ACC112 (cell line): ENCODE results near the gene IL17RC.
"Not testable (repeated sequence)": the region's sequence is repeated elsewhere in the genome, so short reads cannot be mapped to it uniquely, and the experiment has no call there.

Experiments used
- H2AFZ ChIP-seq: fragments of 200-600 bp; sonication (generic); one replicate; pipeline ENCODE4 v1.6.0; 2017; ENCODE audit warnings: antibody characterized with exemption, low read length; ENCODE audit not compliant: unreplicated experiment
- H3K27ac ChIP-seq: fragments of 200-600 bp; sonication (generic); 2 replicates; pipeline ENCODE4 v1.5.1; 2014; ENCODE audit warnings: low read depth, mild to moderate bottlenecking, antibody characterized with exemption, low read length, moderate library complexity
- H3K27me3 ChIP-seq: fragments of 200-600 bp; sonication (generic); 2 replicates; pipeline ENCODE4 v1.6.1; 2014; ENCODE audit warnings: mild to moderate bottlenecking, antibody characterized with exemption, low read length, moderate library complexity, mixed read lengths; ENCODE audit not compliant: insufficient read depth
- H3K36me3 ChIP-seq: fragments of 200-600 bp; sonication (generic); 2 replicates; pipeline ENCODE4 v1.6.1; 2016; ENCODE audit warnings: mild to moderate bottlenecking, antibody characterized with exemption, low read length, moderate library complexity, mixed read lengths; ENCODE audit not compliant: insufficient read depth
- H3K4me1 ChIP-seq: fragments of 200-600 bp; sonication (generic); one replicate; pipeline ENCODE4 v1.6.1; 2016; ENCODE audit warnings: low read length, mixed read lengths; ENCODE audit not compliant: insufficient read depth, unreplicated experiment, control insufficient read depth
- H3K4me3 ChIP-seq: fragments of 200-600 bp; sonication (generic); 2 replicates; pipeline ENCODE4 v1.5.1; 2014; ENCODE audit warnings: mild to moderate bottlenecking, low read depth, low read length
- H3K79me2 ChIP-seq: fragments of 200-600 bp; sonication (generic); one replicate; pipeline ENCODE4 v1.6.0; 2016; ENCODE audit warnings: low read length; ENCODE audit not compliant: control insufficient read depth, unreplicated experiment, insufficient read depth

IL17RC gene

GRCh38 chr3:9935966-9936510 lies 19.1 kb downstream of the IL17RC start:
- no peak overlapping the region for H2AFZ ChIP-seq

GRCh38 chr3:9937486-9938238 lies 20.8 kb downstream of the IL17RC start:
- Histone ChIP-seq H3K4me3 (no peak overlapping the region), H3K79me2 (no peaks in the 10 kb centered on the region), H3K27me3 (no peaks in the 10 kb centered on the region), H3K27ac (no peak overlapping the region), H2AFZ (no peak overlapping the region), H3K36me3 (0 out of 2 replicates have a peak, but pooled peaks cover 4% of the 10 kb centered on the region), H3K4me1 (peaks cover 8% of the 10 kb centered on the region)

More at GRCh38 chr3:9935966-9936510, 19.1 kb downstream of the IL17RC start:
- Histone ChIP-seq H3K27me3 (no peaks in the 10 kb centered on the region), H3K36me3 (0 out of 2 replicates have a peak, but pooled peaks cover 4% of the 10 kb centered on the region), H3K27ac (no peak overlapping the region), H3K79me2 (no peaks in the 10 kb centered on the region), H3K4me1 (peaks cover 11% of the 10 kb centered on the region), H3K4me3 (no peak overlapping the region)

GRCh38 chr3:9938966-9939365 lies 22.1 kb downstream of the IL17RC start:
- Histone ChIP-seq H3K4me3 (no peak overlapping the region), H3K27ac (no peak overlapping the region), H3K27me3 (no peaks in the 10 kb centered on the region), H2AFZ (no peak overlapping the region), H3K79me2 (no peaks in the 10 kb centered on the region), H3K36me3 (0 out of 2 replicates have a peak, but pooled peaks cover 4% of the 10 kb centered on the region), H3K4me1 (peaks cover 8% of the 10 kb centered on the region)

- H2AFZ ChIP-seq, H3K27me3 ChIP-seq, H3K4me3 ChIP-seq, H3K27ac ChIP-seq, H3K4me1 ChIP-seq, H3K79me2 ChIP-seq, H3K36me3 ChIP-seq: not testable (repeated sequence)
These were observed 23.0 kb downstream of the IL17RC start for GRCh38 chr3:9939906-9940305.

- H3K27me3 ChIP-seq, result no peaks in the 10 kb centered on the region
- no peaks in the 10 kb centered on the region for H3K79me2 ChIP-seq
- no peak overlapping the region for H3K27ac ChIP-seq
- H2AFZ ChIP-seq, result no peak overlapping the region
- no peaks in the 10 kb centered on the region for H3K4me1 ChIP-seq
- H3K4me3 ChIP-seq, result no peak overlapping the region
- H3K36me3 ChIP-seq, result 0 out of 2 replicates have a peak, but pooled peaks cover 4% of the 10 kb centered on the region
These were observed 23.8 kb downstream of the IL17RC start for GRCh38 chr3:9940746-9941145.

GRCh38 chr3:9942164-9942563 lies 25.3 kb downstream of the IL17RC start:
- H3K27me3 ChIP-seq, result no peaks in the 10 kb centered on the region
- H2AFZ ChIP-seq, result no peak overlapping the region
- H3K36me3 ChIP-seq, result no peaks in the 10 kb centered on the region
- H3K4me1 ChIP-seq, result no peaks in the 10 kb centered on the region
- no peak overlapping the region for H3K27ac ChIP-seq
- no peak overlapping the region for H3K4me3 ChIP-seq
- H3K79me2 ChIP-seq, result no peaks in the 10 kb centered on the region

GRCh38 chr3:9942934-9943690 lies 26.2 kb downstream of the IL17RC start:
- Histone ChIP-seq H3K27ac (no peak overlapping the region), H2AFZ (no peak overlapping the region), H3K4me1 (peaks cover 6% of the 10 kb centered on the region), H3K36me3 (no peaks in the 10 kb centered on the region), H3K4me3 (no peak overlapping the region), H3K27me3 (no peaks in the 10 kb centered on the region), H3K79me2 (no peaks in the 10 kb centered on the region)

- H3K4me1 ChIP-seq, result peaks cover 6% of the 10 kb centered on the region
These were observed 27.4 kb downstream of the IL17RC start for GRCh38 chr3:9944271-9944670.

GRCh38 chr3:9945358-9945757 lies 28.5 kb downstream of the IL17RC start:
- H3K27me3 ChIP-seq, result no peaks in the 10 kb centered on the region
- peak overlapping the region; percentile 86 for H3K4me3 ChIP-seq
- no peaks in the 10 kb centered on the region for H3K79me2 ChIP-seq
- H2AFZ ChIP-seq, result no peak overlapping the region
- H3K36me3 ChIP-seq, result no peaks in the 10 kb centered on the region
- H3K27ac ChIP-seq, result no peak overlapping the region
- peaks cover 6% of the 10 kb centered on the region for H3K4me1 ChIP-seq

More at GRCh38 chr3:9944271-9944670, 27.4 kb downstream of the IL17RC start:
- Histone ChIP-seq H3K79me2 (no peaks in the 10 kb centered on the region), H3K36me3 (no peaks in the 10 kb centered on the region), H3K27ac (no peak overlapping the region), H2AFZ (no peak overlapping the region), H3K4me3 (no peak overlapping the region), H3K27me3 (no peaks in the 10 kb centered on the region)

- Histone ChIP-seq H3K36me3 (no peaks in the 10 kb centered on the region), H3K27me3 (no peaks in the 10 kb centered on the region), H2AFZ (peak overlapping the region; percentile 82), H3K79me2 (no peaks in the 10 kb centered on the region), H3K27ac (peak overlapping the region; percentile 48), H3K4me3 (peak overlapping the region; percentile 86), H3K4me1 (peaks cover 6% of the 10 kb centered on the region)
These were observed 29.5 kb downstream of the IL17RC start for GRCh38 chr3:9946112-9947024.
